A549 (cell line): ENCODE data around the gene PRKCZ. TPM values are rescaled to one million over a fixed set of nuclear protein-coding genes. Genes with fewer than 3 reads are reported as not detected.

ENCODE experiments used
- ATAC-seq, 2 experiments: fragments of 200-7000 bp in 1 of 2; fragments of >200 bp in 1 of 2; cut with Nextera tagmentation in 1 of 2; cut with Tn5 transposase in 1 of 2; 3 replicates each; pipeline versions ENCODE4 v1.8.0 to v1.9.1; 2018 to 2020; ENCODE audit warnings: mild to moderate bottlenecking in 1 of 2, moderate library complexity in 1 of 2
- CTCF ChIA-PET: fragments of 300-600 bp; sonication (Branson Sonifier 250); formaldehyde crosslinking; extraction: SDS; loops from one replicate; lab custom pipeline; 2021; ENCODE audit warnings: antibody characterized with exemption, inconsistent platforms; lab: Yijun Ruan, JAX
- POLR2A ChIA-PET: fragments of 350-600 bp; formaldehyde crosslinking; extraction: SDS; loops from one replicate; lab custom pipeline; 2021; ENCODE audit warnings: antibody characterized with exemption, inconsistent platforms; lab: Yijun Ruan, JAX
- DNase-seq, 2 experiments: peaks; one replicate each; pipeline versions ENCODE4 v3.0.0 to v3.0.0-alpha.2; 2011 to 2016; ENCODE audit warnings: low read depth in 1 of 2, low spot score in 1 of 2
- FAIRE-seq: peaks from 2 replicates; lab custom pipeline; 2011; peaks lifted over from hg19 to GRCh38; lab: Jason Lieb, UNC
- H3K27ac ChIP-seq, 2 experiments: fragments of >200 bp; sonication (Bioruptor Twin); formaldehyde crosslinking; 3 replicates each; pipeline ENCODE4 v1.5.1; 2016 to 2017
- H3K4me1 ChIP-seq: fragments of >200 bp; sonication (Bioruptor Twin); formaldehyde crosslinking; 3 replicates; pipeline ENCODE4 v1.6.1; 2016
- H3K4me2 ChIP-seq: fragments of >200 bp; sonication (Bioruptor Twin); formaldehyde crosslinking; 3 replicates; pipeline ENCODE4 v1.6.1; 2016
- H3K4me3 ChIP-seq: fragments of >200 bp; sonication (Bioruptor Twin); formaldehyde crosslinking; 3 replicates; pipeline ENCODE4 v1.5.1; 2016
- H3K9me3 ChIP-seq: fragments of >200 bp; sonication (Bioruptor Twin); formaldehyde crosslinking; 3 replicates; pipeline ENCODE4 v1.6.1; 2016
- BHLHE40 ChIP-seq: IDR thresholded peaks from 2 replicates; pipeline ENCODE4 v1.6.1; 2012; ENCODE audit warnings: low read depth, low read length, inconsistent platforms
- CHD2 ChIP-seq: fragments of 150-350 bp; IDR thresholded peaks from 2 replicates; pipeline ENCODE4 v1.6.1; 2014; ENCODE audit warnings: low read length; ENCODE audit not compliant: partially characterized antibody
- CHD4 ChIP-seq: fragments of 200-600 bp; sonication (generic); IDR thresholded peaks from 2 replicates; pipeline ENCODE4 v1.6.1; 2016; ENCODE audit warnings: antibody characterized with exemption, mild to moderate bottlenecking, borderline replicate concordance
- HDAC2 ChIP-seq: fragments of 200-600 bp; sonication (generic); IDR thresholded peaks from 2 replicates; pipeline ENCODE4 v1.6.1; 2016
- HOXA7 ChIP-seq: fragments of 250-450 bp; sonication (Bioruptor Pico); IDR thresholded peaks from 2 replicates; pipeline ENCODE4 v1.5.0; 2020; ENCODE audit warnings: mild to moderate bottlenecking, moderate library complexity
- MAFK ChIP-seq: fragments of 450-650 bp; IDR thresholded peaks from 2 replicates; pipeline ENCODE4 v1.6.1; 2014; ENCODE audit not compliant: partially characterized antibody
- MAZ ChIP-seq: fragments of 150-350 bp; IDR thresholded peaks from 2 replicates; pipeline ENCODE4 v1.6.1; 2014; ENCODE audit warnings: antibody characterized with exemption, low read depth, low read length, borderline replicate concordance
- WGBS: methylation state at CpG from one replicate; pipeline ENCODE4 v1.1.6; 2017; ENCODE audit errors: missing lambda C conversion rate; 5-methylcytosine and 5-hydroxymethylcytosine counted together
- polyA plus RNA-seq, 4 experiments: library from polyadenylated mRNA; depleted of rRNA in 3 of 4; stranded (reverse); fragments of >200 nt; fragmentation: RNase III in 1 of 4; extraction: RNeasy Plus Mini Kit Qiagen cat#74134 plus additional on column Dnase treatment in 1 of 4; gene quantifications; 2 replicates in 3 of 4; 3 replicates in 1 of 4; pipeline ENCODE4 v1.2.3, GENCODE V29; 2011 to 2017
- TF ChIP-seq, protein P1 (sequence below): IDR thresholded peaks from 2 replicates; pipeline ENCODE4 v1.6.1; 2012
- TF ChIP-seq, protein P2 (sequence below): fragments of 250-450 bp; sonication (Bioruptor Pico); IDR thresholded peaks from 2 replicates; pipeline ENCODE4 v1.5.0; 2021; ENCODE audit warnings: mild to moderate bottlenecking, moderate library complexity, borderline replicate concordance
- TF ChIP-seq, protein P3 (sequence below): fragments of 200-600 bp; sonication (generic); IDR thresholded peaks from 2 replicates; pipeline ENCODE4 v1.6.1; 2016; ENCODE audit warnings: antibody characterized with exemption, mild to moderate bottlenecking, moderate library complexity
- TF ChIP-seq, protein P4 (sequence below): fragments of 250-450 bp; sonication (Bioruptor Pico); IDR thresholded peaks from 2 replicates; pipeline ENCODE4 v1.5.0; 2020; ENCODE audit warnings: low read depth, mild to moderate bottlenecking, moderate library complexity
- TF ChIP-seq, protein P5 (sequence below): fragments of >200 bp; sonication (Bioruptor Twin); formaldehyde crosslinking; IDR thresholded peaks from 3 replicates; pipeline ENCODE4 v1.6.1; 2016
- TF ChIP-seq, protein P6 (sequence below): fragments of >200 bp; sonication (Bioruptor Twin); formaldehyde crosslinking; IDR thresholded peaks from 3 replicates; pipeline ENCODE4 v1.5.1; 2016
- TF ChIP-seq, protein P7 (sequence below): IDR thresholded peaks from 2 replicates; pipeline ENCODE4 v1.6.1; 2012; ENCODE audit warnings: low read depth, borderline replicate concordance

The PRKCZ gene
- polyA plus RNA-seq, 2 of the 4 experiments (the other 2 are of a cell fraction), result 9.5 to 9.8 TPM

DNA sequence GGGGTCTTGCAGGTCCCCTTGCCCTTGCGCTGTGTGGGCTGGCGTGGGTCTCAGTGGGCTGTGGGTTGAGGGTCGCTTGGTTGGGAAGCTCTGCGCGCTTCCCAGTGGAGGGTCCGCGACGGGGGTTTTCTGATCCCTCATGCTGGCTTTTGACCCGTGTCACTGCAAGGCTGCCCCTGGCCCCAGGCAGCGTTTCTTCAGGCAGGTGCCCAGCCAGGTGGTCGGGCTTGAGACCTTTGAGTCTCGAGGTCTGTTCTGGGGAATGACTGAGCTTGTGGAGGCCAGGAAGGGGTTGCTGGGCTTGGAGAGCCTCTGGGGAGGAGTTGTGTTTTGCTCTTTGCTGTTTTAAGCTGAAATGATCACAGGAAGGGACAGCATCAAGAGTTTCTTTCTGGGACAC, 183.3 kb downstream of the PRKCZ start (continued):
- TF ChIP-seq, protein P1, sequence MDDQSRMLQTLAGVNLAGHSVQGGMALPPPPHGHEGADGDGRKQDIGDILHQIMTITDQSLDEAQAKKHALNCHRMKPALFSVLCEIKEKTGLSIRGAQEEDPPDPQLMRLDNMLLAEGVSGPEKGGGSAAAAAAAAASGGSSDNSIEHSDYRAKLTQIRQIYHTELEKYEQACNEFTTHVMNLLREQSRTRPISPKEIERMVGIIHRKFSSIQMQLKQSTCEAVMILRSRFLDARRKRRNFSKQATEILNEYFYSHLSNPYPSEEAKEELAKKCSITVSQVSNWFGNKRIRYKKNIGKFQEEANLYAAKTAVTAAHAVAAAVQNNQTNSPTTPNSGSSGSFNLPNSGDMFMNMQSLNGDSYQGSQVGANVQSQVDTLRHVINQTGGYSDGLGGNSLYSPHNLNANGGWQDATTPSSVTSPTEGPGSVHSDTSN, result no peak
- TF ChIP-seq, protein P2, sequence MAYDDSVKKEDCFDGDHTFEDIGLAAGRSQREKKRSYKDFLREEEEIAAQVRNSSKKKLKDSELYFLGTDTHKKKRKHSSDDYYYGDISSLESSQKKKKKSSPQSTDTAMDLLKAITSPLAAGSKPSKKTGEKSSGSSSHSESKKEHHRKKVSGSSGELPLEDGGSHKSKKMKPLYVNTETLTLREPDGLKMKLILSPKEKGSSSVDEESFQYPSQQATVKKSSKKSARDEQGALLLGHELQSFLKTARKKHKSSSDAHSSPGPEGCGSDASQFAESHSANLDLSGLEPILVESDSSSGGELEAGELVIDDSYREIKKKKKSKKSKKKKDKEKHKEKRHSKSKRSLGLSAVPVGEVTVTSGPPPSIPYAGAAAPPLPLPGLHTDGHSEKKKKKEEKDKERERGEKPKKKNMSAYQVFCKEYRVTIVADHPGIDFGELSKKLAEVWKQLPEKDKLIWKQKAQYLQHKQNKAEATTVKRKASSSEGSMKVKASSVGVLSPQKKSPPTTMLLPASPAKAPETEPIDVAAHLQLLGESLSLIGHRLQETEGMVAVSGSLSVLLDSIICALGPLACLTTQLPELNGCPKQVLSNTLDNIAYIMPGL (CRISPR knock-in tag), result no peak
- TF ChIP-seq, protein P3, sequence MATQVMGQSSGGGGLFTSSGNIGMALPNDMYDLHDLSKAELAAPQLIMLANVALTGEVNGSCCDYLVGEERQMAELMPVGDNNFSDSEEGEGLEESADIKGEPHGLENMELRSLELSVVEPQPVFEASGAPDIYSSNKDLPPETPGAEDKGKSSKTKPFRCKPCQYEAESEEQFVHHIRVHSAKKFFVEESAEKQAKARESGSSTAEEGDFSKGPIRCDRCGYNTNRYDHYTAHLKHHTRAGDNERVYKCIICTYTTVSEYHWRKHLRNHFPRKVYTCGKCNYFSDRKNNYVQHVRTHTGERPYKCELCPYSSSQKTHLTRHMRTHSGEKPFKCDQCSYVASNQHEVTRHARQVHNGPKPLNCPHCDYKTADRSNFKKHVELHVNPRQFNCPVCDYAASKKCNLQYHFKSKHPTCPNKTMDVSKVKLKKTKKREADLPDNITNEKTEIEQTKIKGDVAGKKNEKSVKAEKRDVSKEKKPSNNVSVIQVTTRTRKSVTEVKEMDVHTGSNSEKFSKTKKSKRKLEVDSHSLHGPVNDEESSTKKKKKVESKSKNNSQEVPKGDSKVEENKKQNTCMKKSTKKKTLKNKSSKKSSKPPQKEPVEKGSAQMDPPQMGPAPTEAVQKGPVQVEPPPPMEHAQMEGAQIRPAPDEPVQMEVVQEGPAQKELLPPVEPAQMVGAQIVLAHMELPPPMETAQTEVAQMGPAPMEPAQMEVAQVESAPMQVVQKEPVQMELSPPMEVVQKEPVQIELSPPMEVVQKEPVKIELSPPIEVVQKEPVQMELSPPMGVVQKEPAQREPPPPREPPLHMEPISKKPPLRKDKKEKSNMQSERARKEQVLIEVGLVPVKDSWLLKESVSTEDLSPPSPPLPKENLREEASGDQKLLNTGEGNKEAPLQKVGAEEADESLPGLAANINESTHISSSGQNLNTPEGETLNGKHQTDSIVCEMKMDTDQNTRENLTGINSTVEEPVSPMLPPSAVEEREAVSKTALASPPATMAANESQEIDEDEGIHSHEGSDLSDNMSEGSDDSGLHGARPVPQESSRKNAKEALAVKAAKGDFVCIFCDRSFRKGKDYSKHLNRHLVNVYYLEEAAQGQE, result no peak
- TF ChIP-seq MAZ, result no peak
- TF ChIP-seq, protein P4, sequence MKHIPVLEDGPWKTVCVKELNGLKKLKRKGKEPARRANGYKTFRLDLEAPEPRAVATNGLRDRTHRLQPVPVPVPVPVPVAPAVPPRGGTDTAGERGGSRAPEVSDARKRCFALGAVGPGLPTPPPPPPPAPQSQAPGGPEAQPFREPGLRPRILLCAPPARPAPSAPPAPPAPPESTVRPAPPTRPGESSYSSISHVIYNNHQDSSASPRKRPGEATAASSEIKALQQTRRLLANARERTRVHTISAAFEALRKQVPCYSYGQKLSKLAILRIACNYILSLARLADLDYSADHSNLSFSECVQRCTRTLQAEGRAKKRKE (CRISPR knock-in tag), result no peak
- TF ChIP-seq, protein P5, sequence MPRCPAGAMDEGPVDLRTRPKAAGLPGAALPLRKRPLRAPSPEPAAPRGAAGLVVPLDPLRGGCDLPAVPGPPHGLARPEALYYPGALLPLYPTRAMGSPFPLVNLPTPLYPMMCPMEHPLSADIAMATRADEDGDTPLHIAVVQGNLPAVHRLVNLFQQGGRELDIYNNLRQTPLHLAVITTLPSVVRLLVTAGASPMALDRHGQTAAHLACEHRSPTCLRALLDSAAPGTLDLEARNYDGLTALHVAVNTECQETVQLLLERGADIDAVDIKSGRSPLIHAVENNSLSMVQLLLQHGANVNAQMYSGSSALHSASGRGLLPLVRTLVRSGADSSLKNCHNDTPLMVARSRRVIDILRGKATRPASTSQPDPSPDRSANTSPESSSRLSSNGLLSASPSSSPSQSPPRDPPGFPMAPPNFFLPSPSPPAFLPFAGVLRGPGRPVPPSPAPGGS, result no peak
- TF ChIP-seq, protein P6, sequence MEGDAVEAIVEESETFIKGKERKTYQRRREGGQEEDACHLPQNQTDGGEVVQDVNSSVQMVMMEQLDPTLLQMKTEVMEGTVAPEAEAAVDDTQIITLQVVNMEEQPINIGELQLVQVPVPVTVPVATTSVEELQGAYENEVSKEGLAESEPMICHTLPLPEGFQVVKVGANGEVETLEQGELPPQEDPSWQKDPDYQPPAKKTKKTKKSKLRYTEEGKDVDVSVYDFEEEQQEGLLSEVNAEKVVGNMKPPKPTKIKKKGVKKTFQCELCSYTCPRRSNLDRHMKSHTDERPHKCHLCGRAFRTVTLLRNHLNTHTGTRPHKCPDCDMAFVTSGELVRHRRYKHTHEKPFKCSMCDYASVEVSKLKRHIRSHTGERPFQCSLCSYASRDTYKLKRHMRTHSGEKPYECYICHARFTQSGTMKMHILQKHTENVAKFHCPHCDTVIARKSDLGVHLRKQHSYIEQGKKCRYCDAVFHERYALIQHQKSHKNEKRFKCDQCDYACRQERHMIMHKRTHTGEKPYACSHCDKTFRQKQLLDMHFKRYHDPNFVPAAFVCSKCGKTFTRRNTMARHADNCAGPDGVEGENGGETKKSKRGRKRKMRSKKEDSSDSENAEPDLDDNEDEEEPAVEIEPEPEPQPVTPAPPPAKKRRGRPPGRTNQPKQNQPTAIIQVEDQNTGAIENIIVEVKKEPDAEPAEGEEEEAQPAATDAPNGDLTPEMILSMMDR, result no peak
- TF ChIP-seq, all 56 proteins: peak for 0

DNA sequence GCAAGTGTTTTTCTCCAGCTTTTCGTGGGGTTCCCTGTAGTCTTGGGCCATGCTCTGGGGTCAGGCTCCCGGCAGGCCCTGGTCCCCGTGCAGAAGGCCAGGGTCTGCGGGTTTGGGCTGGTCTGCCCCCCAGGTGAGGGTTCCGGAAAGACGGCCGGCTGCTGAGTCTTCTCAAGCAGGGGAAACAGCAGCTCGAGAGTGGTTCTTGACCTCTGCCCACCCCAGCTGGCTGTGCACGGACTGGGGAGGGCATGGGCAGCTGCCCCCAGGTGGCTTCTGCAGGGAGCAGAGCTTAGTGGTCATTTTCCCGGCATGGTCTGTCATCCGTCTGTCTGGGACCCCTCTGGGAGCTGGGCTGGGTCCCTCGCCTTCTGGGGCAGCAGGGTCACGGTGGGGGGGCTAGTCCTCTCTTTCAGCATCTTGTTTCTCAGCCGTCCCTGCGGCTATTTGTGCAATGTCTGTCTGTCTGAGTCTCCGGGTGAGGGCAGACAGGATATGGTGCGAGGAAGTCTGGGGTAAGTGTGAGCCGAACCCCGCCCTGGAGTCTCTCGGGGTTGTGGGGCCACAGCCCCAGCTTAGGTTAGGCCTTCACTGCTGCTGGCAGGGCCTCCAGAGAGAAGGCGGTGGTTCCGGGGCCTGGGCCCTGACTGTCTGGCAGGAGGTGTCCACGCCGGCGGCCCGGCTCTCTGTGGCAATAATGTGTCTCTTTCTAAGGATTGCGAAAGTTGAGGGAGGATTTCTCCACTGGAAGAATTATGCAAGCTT, 184.0 kb downstream of the PRKCZ start:
- 32% methylated on average over 12 of the region's 27 CpGs for WGBS
- ATAC-seq (peak; percentile 44 to 69), DNase-seq (peak in 1 of 2 experiments; percentile 61), FAIRE-seq (no peak)
- POLR2A ChIA-PET, result interaction anchor here (0.8 to 1.2 kb wide), 2 partner anchors 22 to 81 kb away, joined by 4 read pairs; no protein-coding TSS in a partner anchor
- Histone ChIP-seq H3K4me3 (peak overlapping the region; percentile 27; the same call in 2 of the 3 replicates), H3K4me2 (peak overlapping the region; percentile 97), H3K9me3 (no peaks in the 10 kb centered on the region), H3K4me1 (peaks cover 65% of the 10 kb centered on the region), H3K27ac (peak overlapping the region; percentile 83)
- CTCF ChIA-PET, result interaction anchor here (0.6 to 7.6 kb wide), 7 partner anchors 20 to 147 kb away, joined by 3 to 49 read pairs (median 3); partner anchors contain the start of gene FAAP20
- TF ChIP-seq, protein P7, sequence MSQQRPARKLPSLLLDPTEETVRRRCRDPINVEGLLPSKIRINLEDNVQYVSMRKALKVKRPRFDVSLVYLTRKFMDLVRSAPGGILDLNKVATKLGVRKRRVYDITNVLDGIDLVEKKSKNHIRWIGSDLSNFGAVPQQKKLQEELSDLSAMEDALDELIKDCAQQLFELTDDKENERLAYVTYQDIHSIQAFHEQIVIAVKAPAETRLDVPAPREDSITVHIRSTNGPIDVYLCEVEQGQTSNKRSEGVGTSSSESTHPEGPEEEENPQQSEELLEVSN, result no peak
- TF ChIP-seq HDAC2 (no peak), HOXA7 (CRISPR knock-in tag) (no peak), BHLHE40 (no peak), MAFK (no peak), CHD4 (no peak), CHD2 (no peak)
- TF ChIP-seq, protein P1, result no peak
- TF ChIP-seq, protein P2 (CRISPR knock-in tag), result no peak
- TF ChIP-seq, protein P3, result no peak
